ENCODE data around the gene TIGD7. TPM values are rescaled to one million over a fixed set of nuclear protein-coding genes. Genes with fewer than 3 reads are reported as not detected.

Gene TIGD7
- total and polyA plus RNA-seq, 2 of the 13 experiments (the other 11 are each of a cell fraction or from before 2014, with no cell fraction given) = not detected

- TF ChIP-seq ZBTB44 (CRISPR knock-in tag; IDR thresholded peaks at IDR 0.05) = no peak
- TF ChIP-seq, protein P1, sequence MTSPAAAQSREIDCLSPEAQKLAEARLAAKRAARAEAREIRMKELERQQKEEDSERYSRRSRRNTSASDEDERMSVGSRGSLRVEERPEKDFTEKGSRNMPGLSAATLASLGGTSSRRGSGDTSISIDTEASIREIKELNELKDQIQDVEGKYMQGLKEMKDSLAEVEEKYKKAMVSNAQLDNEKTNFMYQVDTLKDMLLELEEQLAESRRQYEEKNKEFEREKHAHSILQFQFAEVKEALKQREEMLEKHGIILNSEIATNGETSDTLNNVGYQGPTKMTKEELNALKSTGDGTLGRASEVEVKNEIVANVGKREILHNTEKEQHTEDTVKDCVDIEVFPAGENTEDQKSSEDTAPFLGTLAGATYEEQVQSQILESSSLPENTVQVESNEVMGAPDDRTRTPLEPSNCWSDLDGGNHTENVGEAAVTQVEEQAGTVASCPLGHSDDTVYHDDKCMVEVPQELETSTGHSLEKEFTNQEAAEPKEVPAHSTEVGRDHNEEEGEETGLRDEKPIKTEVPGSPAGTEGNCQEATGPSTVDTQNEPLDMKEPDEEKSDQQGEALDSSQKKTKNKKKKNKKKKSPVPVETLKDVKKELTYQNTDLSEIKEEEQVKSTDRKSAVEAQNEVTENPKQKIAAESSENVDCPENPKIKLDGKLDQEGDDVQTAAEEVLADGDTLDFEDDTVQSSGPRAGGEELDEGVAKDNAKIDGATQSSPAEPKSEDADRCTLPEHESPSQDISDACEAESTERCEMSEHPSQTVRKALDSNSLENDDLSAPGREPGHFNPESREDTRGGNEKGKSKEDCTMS (CRISPR knock-in tag; conservative IDR thresholded peaks at IDR 0.05) = no peak
- TF ChIP-seq, protein P2, sequence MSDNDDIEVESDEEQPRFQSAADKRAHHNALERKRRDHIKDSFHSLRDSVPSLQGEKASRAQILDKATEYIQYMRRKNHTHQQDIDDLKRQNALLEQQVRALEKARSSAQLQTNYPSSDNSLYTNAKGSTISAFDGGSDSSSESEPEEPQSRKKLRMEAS (IDR thresholded peaks at IDR 0.05) = no peak
- no peak for TF ChIP-seq SCMH1 (CRISPR knock-in tag; IDR thresholded peaks at IDR 0.05; ENCODE audit: borderline replicate concordance)
- no peak for TF ChIP-seq DPF2 (CRISPR knock-in tag; IDR thresholded peaks at IDR 0.05; ENCODE audit: borderline replicate concordance, low read depth)
- TF ChIP-seq ZNF720 (CRISPR knock-in tag; IDR thresholded peaks at IDR 0.05) = no peak
- TF ChIP-seq ZBED4 (CRISPR knock-in tag; IDR thresholded peaks at IDR 0.05; ENCODE audit: borderline replicate concordance) = no peak
- TF ChIP-seq, protein P3, sequence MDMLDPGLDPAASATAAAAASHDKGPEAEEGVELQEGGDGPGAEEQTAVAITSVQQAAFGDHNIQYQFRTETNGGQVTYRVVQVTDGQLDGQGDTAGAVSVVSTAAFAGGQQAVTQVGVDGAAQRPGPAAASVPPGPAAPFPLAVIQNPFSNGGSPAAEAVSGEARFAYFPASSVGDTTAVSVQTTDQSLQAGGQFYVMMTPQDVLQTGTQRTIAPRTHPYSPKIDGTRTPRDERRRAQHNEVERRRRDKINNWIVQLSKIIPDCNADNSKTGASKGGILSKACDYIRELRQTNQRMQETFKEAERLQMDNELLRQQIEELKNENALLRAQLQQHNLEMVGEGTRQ (IDR thresholded peaks at IDR 0.05; ENCODE audit: low read depth, low read length) = no peak
- TF ChIP-seq, protein P3 (CRISPR knock-in tag; IDR thresholded peaks at IDR 0.05; ENCODE audit: borderline replicate concordance) = no peak
- no peak for TF ChIP-seq SMYD3 (CRISPR knock-in tag; IDR thresholded peaks at IDR 0.05)
- TF ChIP-seq, protein P4, sequence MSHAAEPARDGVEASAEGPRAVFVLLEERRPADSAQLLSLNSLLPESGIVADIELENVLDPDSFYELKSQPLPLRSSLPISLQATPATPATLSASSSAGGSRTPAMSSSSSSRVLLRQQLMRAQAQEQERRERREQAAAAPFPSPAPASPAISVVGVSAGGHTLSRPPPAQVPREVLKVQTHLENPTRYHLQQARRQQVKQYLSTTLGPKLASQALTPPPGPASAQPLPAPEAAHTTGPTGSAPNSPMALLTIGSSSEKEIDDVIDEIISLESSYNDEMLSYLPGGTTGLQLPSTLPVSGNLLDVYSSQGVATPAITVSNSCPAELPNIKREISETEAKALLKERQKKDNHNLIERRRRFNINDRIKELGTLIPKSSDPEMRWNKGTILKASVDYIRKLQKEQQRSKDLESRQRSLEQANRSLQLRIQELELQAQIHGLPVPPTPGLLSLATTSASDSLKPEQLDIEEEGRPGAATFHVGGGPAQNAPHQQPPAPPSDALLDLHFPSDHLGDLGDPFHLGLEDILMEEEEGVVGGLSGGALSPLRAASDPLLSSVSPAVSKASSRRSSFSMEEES (CRISPR knock-in tag; IDR thresholded peaks at IDR 0.05) = no peak
- TF ChIP-seq ZNF780A (CRISPR knock-in tag; IDR thresholded peaks at IDR 0.05) = no peak
- TF ChIP-seq GPN1 (CRISPR knock-in tag; IDR thresholded peaks at IDR 0.05; ENCODE audit: borderline replicate concordance) = no peak
These were observed 6.3 kb upstream of the TIGD7 start (continued) for GRCh38 chr16:3311496-3311895.

Measured in HepG2 (cell line).